Activated naive CD8-positive, alpha-beta T cell treated with anti-CD3 and anti-CD28 coated beads, Interleukin-2, amount 50 U/mL, for 16 hours (primary cell): ENCODE data around the gene PPP1R37.
A peak's percentile ranks its signal among the peaks of the same experiment; 100 is the strongest.

ENCODE experiments used
- DNase-seq: peaks from one replicate; pipeline ENCODE4 v3.0.0-alpha.2; 2020; ENCODE audit warnings: low read depth, low spot score

PPP1R37 gene

GRCh38 chr19:45169602-45170001 is 76.6 kb downstream of the PPP1R37 start:
- DNase-seq: no peak

DNA sequence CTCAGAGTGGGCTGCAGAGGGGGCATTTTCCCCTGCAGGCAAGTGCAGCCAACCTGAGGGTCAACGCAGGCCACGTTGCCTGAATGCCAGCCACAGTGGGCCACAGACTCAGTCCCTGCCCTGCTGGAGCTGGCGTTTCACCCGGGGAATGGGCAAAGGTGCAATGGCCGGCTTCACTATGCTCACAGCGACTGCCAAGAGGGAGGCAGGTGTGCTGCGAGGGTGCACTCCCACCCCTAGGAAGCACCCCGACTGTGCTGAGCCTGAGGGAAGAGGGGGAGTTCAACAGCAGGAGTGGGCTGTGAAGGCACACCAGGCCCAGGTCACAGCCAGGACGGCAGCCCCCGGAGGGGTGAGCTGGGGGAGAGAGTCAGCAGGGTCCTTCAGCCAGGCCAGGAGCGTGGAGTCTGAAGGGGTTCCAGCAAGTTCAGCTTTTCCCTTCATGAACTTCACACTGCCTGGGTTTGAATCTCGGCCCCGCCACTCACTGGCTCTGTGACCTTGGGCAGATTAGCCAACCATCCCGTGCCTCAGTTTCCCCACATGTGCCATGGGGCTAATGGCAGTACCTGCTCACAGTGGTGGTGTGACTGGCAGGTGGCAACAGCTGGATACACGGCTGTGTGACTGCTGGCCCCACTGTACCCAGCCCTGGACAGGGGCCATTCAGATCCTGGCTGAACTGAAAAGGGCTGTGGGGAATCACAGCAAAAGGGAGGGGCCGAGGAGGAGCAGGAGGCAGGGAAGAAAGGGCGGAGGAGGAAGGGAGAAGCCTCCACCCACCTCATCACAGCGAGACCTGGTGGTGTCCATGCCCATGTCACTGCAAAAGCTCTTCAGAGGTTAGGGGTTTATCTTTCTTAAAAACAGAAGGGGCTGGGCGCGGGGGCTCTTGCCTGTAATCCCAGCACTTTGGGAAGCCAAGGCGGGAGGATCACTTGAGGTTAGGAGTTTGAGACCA is 77.4 kb downstream of the PPP1R37 start:
- no peak for DNase-seq

DNA sequence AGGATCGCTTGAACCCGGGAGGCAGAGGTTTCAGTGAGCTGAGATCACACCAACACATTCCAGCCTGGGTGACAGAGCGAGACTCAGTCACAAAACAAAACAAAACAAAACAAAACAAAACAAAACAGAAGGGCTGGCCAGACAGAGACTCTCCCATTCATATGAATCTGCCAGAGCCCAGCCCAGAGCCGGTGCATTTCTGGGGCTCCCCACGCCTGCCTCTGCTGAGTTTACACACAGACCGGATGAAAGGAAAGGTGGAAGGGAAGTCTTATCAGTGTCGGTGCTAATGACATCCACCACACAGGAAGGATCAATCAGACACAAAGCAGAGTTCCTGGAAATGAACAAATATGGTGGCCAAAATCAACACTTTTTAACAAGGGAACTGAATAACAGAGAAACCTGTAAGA is 78.2 kb downstream of the PPP1R37 start:
- no peak for DNase-seq

GRCh38 chr19:45172173-45172572 is 79.2 kb downstream of the PPP1R37 start:
- DNase-seq: no peak

- DNase-seq: no peak
These were observed 79.7 kb downstream of the PPP1R37 start for GRCh38 chr19:45172611-45173208.

DNA sequence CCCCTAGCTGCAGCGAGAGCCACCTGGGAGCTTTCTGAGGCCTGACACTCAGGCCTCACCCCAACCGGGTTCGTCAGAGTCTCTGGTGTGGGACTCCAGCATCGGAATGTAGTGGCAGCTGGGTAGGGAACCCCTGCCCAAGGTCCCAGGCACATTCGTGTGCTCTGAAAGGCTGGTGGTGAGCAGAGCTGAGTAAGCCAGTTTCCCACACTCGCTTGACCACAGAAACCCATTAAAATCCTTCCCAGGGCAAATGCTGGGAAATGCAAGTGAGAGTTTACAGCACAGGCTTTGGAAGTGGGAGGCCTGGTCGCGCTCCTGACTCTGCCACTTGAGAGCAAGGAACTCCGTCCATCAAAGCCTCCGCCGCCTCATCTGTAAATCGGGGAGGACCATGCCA is 80.8 kb downstream of the PPP1R37 start:
- DNase-seq: no peak

DNA sequence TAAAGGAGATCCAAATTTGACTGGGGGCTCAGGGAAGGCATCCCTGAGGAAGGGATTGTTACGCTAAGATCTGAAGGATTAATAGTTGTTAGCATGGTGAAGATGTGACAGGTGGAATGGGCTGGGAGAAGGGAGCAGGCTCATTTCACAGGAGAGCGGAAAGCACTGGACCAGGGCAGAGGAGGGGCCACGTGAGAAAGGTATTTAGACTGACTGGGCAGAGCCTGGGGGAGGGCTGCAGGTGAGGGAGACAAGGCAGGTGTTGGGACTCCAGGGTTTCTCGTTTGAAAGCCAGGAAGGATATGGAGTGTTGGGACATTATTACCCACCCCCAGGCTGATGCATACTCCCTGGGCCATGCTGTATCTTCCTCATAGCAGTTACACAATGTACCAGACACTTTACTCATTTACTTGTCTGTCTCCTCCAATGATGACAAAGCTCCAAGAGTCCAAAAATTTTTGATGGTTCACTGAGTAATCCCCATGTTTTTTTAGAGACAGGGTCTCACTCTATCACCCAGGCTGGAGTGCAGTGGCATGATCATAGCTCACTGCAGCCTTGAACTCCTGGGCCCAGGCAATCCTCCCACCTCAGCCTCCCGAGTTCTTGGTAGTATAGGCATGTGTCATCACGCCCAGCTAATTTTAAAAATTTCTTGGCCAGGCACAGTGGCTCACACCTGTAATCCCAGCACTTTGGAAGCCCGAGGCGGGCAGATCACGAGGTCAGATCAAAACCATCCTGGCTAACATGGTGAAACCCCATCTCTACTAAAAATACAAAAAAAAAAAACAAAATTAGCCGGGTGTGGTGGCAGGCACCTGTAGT is 82.8 kb downstream of the PPP1R37 start:
- DNase-seq: no peak

DNA sequence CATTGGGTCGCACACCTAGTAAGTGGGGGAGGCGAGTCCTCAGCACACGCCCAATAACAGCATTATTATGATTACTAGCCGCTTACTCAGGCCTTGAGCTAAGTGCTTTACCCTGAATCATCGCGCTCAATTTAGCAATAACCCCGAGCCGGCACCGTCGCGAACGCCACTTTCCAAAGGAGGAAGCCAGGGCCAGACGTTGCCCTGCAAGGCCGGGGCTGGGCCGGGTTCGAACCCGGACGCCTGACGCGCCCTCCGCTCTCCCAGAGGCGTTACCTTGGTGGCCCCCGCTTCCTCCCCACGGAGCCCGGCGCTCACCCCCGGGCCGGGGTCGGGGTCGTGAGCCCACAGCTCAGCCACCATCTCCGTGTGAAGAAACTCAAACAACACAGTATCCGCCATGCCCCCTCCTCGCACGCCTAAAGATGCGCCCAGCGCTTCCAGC is 84.9 kb downstream of the PPP1R37 start, which contains the start of gene TRAPPC6A:
TRAPPC6A (minus strand) TSS at position 421 of the 445 bp plus-strand sequence; CDS start at position 402, 19 bp downstream.
- no peak for DNase-seq

DNA sequence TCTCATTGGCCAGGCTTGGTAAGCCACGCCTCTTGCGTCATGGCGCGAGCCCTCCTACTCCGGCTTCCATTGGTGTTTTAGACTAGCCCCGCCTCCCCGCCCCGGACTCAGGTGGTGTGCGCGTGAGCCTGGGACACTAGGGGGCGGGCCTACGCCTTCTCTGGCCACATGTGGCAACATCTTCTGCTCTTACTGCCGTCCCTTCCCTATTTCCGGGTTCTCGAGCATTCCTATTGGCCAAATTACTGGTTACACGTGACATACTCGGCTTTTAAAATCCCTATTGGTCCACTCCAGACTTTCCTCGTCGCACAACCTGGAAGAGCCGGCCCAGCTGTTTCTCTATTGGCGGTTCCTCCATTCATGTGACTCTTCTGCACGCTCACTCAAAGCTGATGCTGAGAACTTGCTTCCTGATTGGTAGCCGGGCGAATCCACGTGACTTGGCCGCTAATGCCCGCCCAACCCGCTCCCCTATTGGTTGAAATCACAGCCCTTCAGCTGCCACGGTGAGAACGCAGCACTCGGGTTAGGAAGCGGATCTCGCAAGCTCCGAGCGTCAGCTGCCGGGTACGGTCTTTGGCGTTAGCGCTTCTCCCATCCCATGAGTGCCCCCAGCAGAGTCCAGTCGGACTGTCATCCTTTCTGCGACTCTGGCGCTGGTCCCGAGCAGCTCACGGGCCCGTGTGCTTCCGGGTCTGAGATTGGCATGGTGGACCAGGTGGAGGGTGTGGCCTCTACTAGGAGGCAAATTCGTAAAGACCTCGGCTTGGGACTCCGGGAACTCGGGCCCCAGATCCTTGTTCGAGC is 85.5 kb downstream of the PPP1R37 start, which contains the start of gene BLOC1S3:
BLOC1S3 (plus strand) TSS at position 523 of the 810 bp plus-strand sequence. CDS start 513 bp downstream, outside the sequence.
- DNase-seq: peak; percentile 99

DNA sequence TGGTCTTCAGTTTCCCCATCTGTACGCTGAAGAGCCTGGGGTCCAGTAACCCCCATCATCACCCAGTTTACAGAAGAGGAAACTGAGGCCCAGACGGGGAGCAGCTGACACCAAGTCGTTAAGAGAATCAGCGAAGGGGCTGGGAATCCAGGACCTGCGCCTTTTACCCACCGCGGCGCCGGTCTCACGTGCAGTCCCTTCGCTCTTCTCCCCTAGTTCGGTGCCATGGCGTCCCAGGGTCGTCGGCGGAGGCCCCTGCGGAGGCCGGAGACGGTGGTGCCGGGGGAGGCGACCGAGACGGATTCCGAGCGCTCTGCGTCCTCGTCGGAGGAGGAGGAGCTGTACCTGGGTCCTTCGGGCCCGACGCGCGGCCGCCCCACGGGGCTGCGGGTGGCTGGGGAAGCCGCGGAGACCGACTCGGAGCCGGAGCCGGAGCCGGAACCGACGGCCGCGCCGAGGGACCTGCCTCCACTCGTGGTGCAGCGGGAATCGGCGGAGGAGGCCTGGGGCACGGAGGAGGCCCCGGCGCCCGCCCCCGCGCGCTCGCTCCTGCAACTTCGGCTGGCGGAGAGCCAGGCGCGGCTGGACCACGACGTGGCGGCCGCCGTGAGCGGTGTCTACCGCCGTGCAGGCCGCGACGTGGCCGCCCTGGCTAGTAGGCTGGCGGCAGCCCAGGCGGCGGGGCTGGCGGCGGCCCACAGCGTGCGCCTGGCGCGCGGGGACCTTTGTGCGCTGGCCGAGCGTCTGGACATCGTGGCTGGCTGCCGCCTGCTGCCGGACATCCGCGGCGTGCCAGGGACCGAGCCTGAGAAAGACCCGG is 86.3 kb downstream of the PPP1R37 start:
- no peak for DNase-seq

DNA sequence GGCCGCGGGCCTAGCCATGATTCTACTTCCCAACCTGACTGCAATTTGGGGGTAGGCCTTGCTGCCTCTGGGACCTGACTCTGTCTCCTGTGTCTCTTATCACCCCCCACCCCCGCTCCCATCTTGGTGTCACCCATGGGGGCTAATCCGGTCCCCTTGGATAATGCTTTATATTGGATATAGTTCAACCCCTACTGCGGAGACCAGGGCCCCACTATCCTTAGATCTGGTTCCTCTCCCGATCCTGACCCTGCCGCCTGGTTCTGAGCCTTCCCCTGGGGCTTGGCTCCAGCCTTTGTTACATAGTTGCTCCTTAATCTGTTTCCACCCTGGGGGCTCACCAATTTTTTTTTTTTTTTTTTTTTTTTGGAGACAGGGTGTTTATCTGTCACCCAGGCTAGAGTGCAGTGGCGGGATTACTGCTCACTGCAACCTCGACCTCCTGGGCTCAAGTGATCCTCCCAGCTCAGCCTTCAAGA is 87.0 kb downstream of the PPP1R37 start:
- DNase-seq: no peak

- no peak for DNase-seq
These were observed 88.0 kb downstream of the PPP1R37 start for GRCh38 chr19:45180936-45181335.

GRCh38 chr19:45182758-45183157 is 89.8 kb downstream of the PPP1R37 start:
- no peak for DNase-seq

GRCh38 chr19:45184115-45184514 is 91.1 kb downstream of the PPP1R37 start:
- DNase-seq: no peak

GRCh38 chr19:45186509-45187334 is 93.7 kb downstream of the PPP1R37 start:
- no peak for DNase-seq

DNA sequence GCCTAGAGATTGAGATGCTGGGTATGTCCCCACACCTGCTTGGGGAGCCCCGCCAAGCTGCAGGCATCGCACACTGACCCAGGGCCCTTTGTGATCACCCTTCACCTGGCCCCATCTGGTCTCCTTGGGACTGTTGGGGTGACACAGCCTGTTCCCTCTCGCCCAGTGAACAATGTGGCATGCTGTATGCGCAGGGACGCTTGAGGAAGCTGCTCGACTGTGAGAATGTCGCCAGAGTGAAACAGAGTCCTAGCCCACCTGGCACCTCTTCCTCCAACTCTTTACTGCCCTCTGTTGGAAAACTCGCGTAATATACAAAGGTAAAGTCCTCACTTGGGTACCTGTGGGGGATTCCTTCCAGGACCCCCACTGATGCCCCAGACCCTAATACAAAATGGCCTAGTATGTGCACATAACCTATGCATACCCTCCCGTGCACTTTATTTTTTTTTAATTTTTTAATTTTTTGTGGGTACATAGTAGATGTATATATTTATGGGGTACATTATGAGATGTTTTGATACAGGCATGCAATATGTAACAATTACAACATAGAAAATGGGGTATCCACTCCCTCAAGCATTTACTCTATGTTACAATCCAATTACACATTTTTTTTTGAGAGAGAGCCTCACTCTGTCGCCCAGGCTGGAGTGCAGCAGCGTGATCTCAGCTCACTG is 94.6 kb downstream of the PPP1R37 start:
- DNase-seq: no peak

GRCh38 chr19:45189971-45190370 is 97.0 kb downstream of the PPP1R37 start:
- no peak for DNase-seq

DNA sequence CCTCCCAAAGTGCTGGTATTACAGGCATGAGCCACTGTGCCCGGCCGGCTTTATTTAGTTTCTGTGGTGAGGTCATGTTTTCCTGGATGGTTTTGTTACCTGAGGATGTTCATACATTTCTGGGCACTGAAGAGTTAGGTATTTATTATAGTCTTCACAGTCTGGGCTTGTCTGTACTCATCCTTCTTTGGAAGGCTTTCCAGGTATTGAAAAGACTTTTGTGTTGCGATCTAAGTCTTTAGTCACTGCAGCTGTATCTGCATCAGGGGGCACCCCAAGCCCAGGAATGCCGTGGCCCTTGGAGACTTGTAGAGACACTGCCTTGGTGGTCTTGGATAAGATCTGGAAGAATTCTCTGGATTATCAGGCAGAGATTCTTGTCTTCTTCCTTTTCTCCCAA is 98.4 kb downstream of the PPP1R37 start:
- no peak for DNase-seq
